ENCODE results near the gene TMEM255B.

TMEM255B gene

DNA sequence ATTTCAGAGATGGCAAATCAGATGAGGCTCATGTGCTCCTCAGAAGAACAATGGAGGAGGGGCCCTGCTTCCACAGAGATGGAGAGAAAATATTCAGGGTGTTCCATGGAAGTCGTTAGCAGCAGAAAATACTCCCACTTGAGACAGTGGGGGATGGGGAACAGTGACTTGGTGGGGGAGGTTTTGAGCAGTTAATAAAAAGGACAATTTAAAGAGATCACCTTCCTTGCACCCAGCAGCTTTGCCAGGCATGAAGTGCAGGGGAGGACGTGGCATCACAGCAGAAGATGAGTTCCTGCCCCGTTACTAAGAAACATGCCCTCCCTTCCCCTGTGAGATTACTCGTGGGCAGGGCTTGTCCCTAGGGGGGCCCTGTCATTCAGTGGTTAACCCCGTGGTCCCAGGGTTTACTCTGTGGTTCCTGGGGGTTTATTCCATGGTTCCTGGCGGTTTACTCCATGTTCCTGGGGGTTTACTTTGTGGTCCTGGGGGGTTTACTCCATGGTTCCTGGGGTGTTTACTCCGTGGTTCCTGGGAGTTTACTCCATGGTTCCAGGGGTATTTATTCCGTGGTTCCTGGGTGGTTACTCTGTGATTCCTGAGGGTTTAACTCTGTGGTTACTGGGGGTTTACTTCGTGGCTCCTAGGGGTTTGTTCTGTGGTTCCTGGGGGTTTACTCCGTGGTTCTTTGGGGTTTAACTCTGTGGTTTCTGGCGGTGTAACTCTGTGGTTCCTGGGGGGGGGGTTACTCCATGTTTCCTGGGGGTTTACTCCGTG is 49.2 kb downstream of the TMEM255B start:
- no peaks in the 10 kb centered on the region for H4K20me1 ChIP-seq (ENCODE audit: insufficient read depth, low read length, poor library complexity, severe bottlenecking)
- no peak for TF ChIP-seq CTCF (conservative IDR thresholded peaks at IDR 0.05; ENCODE audit: low read length)
- TF ChIP-seq EZH2phosphoT487 (IDR thresholded peaks at IDR 0.05; ENCODE audit: borderline replicate concordance) = no peak
- no peaks in the 10 kb centered on the region for H3K36me3 ChIP-seq (ENCODE audit: insufficient read depth, low read length)
- no peak overlapping the region for H3K9ac ChIP-seq (ENCODE audit: low read depth, low read length, poor library complexity, severe bottlenecking)
- H3K79me2 ChIP-seq (ENCODE audit: insufficient read depth, low read length) = no peaks in the 10 kb centered on the region
- H3F3A ChIP-seq (ENCODE audit: low read depth) = no peaks in the 10 kb centered on the region
- peaks cover 16% of the 10 kb centered on the region; the same call in 1 of the 2 replicates for H3K9me3 ChIP-seq (ENCODE audit: insufficient read depth, low read depth, low read length)
- no peak overlapping the region for H2AFZ ChIP-seq (ENCODE audit: low read length)
- H3K9me2 ChIP-seq (replicated peaks; ENCODE audit: low read depth, low read length) = no peaks in the 10 kb centered on the region
- H3K4me2 ChIP-seq (ENCODE audit: low read depth, low read length, poor library complexity, severe bottlenecking) = no peak overlapping the region
- no peaks in the 10 kb centered on the region for H3K4me1 ChIP-seq (ENCODE audit: insufficient read depth, low read length, poor library complexity, severe bottlenecking)
- H3K4me3 ChIP-seq (ENCODE audit: low read length, poor library complexity, severe bottlenecking) = no peak overlapping the region
- no peaks in the 10 kb centered on the region for H3K27me3 ChIP-seq (ENCODE audit: insufficient read depth, low read length, poor library complexity, severe bottlenecking)

DNA sequence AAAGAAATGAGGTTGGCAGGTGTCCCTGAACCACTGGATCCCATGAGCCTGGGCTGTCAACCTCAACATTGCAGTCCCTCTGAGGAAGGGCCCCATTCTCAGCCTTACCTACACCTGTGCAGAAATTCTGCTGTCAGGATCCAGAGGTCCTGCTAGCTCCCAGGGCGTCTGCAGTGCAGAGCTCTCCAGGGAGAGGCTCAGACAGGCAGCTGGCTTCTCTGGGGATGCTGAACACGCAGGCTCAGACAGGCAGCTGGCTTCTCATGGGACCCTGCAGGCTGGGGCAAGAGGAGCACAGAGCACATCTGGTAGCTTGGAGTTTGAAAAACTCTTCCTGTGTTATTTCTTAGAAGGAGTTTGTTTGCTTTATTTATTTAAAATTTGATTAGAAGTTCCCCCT is 50.9 kb downstream of the TMEM255B start:
- H3K4me2 ChIP-seq (ENCODE audit: low read depth, low read length, poor library complexity, severe bottlenecking) = no peak overlapping the region
- H3K9ac ChIP-seq (ENCODE audit: low read depth, low read length, poor library complexity, severe bottlenecking) = no peak overlapping the region
- H3K9me2 ChIP-seq (replicated peaks; ENCODE audit: low read depth, low read length) = no peaks in the 10 kb centered on the region
- H3K79me2 ChIP-seq (ENCODE audit: insufficient read depth, low read length) = no peaks in the 10 kb centered on the region
- no peaks in the 10 kb centered on the region for H3K27me3 ChIP-seq (ENCODE audit: insufficient read depth, low read length, poor library complexity, severe bottlenecking)
- H3F3A ChIP-seq (ENCODE audit: low read depth) = no peaks in the 10 kb centered on the region
- no peaks in the 10 kb centered on the region for H3K4me1 ChIP-seq (ENCODE audit: insufficient read depth, low read length, poor library complexity, severe bottlenecking)
- H4K20me1 ChIP-seq (ENCODE audit: insufficient read depth, low read length, poor library complexity, severe bottlenecking) = no peaks in the 10 kb centered on the region
- H3K4me3 ChIP-seq (ENCODE audit: low read length, poor library complexity, severe bottlenecking) = no peak overlapping the region
- H2AFZ ChIP-seq (ENCODE audit: low read length) = no peak overlapping the region
- H3K36me3 ChIP-seq (ENCODE audit: insufficient read depth, low read length) = no peaks in the 10 kb centered on the region
- TF ChIP-seq CTCF (conservative IDR thresholded peaks at IDR 0.05; ENCODE audit: low read length) = no peak
- no peak for TF ChIP-seq EZH2phosphoT487 (IDR thresholded peaks at IDR 0.05; ENCODE audit: borderline replicate concordance)
- H3K9me3 ChIP-seq (ENCODE audit: insufficient read depth, low read depth, low read length) = peaks cover 16% of the 10 kb centered on the region; the same call in 1 of the 2 replicates

DNA sequence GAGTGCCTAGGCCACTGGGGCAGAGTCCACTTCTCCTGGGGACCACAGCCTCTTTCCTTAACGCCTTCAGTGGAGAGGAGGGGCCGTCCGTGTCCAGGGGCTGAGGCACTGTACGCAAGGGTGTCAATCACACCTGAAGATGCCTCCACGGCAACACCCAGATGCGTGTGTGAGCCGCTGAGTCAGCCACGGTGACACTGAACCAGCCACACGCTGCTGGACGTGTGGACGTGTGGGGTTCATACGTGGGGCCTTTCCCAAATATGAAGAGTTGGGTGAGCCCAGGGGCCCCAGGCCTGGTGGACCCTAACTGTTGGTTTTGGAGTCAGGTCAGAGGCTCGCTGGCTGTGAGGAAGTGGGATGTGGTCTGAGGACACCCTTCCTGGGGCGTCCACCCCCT is 51.6 kb downstream of the TMEM255B start:
- Histone ChIP-seq H3K9ac (ENCODE audit: low read depth, low read length, poor library complexity, severe bottlenecking) (no peak overlapping the region), H2AFZ (ENCODE audit: low read length) (no peak overlapping the region), H3K9me3 (ENCODE audit: insufficient read depth, low read depth, low read length) (peaks cover 16% of the 10 kb centered on the region; the same call in 1 of the 2 replicates), H3K36me3 (ENCODE audit: insufficient read depth, low read length) (no peaks in the 10 kb centered on the region), H3K4me2 (ENCODE audit: low read depth, low read length, poor library complexity, severe bottlenecking) (no peak overlapping the region), H3K4me1 (ENCODE audit: insufficient read depth, low read length, poor library complexity, severe bottlenecking) (no peaks in the 10 kb centered on the region), H3K4me3 (ENCODE audit: low read length, poor library complexity, severe bottlenecking) (no peak overlapping the region), H3F3A (ENCODE audit: low read depth) (no peaks in the 10 kb centered on the region), H3K79me2 (ENCODE audit: insufficient read depth, low read length) (no peaks in the 10 kb centered on the region), H4K20me1 (ENCODE audit: insufficient read depth, low read length, poor library complexity, severe bottlenecking) (no peaks in the 10 kb centered on the region), H3K27me3 (ENCODE audit: insufficient read depth, low read length, poor library complexity, severe bottlenecking) (no peaks in the 10 kb centered on the region), H3K9me2 (replicated peaks; ENCODE audit: low read depth, low read length) (no peaks in the 10 kb centered on the region)
- no peak for TF ChIP-seq CTCF (conservative IDR thresholded peaks at IDR 0.05; ENCODE audit: low read length)
- no peak for TF ChIP-seq EZH2phosphoT487 (IDR thresholded peaks at IDR 0.05; ENCODE audit: borderline replicate concordance)
